ENCODE data around the gene MYL9.
A peak's percentile ranks its signal among the peaks of the same experiment; 100 is the strongest.

The MYL9 gene

DNA sequence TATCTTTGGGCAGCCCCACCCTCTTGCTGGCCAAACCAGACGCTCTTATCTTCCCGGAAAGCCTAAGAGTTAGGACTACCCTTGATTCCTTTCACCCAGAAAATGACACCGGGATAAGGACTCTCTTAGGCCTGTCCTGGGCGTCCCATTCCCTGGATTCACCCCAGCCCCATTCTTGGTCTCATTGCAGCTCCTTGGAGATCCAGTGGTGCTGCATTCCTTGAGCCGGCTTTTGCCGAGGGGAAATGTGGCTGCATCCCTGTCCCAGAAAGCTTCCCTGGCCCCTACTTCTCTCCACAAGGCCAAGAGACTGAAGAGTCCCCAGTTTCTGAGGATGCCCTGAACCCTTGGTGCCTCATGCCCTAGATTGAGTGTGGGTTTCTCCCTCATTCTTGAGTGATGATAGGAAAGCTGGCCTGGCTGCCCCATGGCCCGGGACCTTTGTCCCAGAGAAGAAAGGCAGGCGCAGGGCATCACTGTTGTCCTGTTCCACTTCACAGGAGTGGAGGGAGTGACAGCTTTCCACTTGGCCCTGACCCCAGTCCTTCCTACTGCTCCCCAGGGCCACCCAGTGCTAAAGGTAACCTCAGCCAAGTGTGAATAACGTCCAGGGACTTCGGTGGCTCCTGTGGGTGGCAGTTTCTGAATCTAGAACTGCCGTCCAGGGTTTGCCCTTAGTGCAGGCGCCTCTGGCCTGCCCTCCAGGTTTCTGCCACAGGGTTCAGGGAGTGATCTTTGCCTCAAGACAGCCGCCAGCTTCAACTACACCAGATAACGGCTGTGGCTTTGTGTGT is 42.7 kb upstream of the MYL9 start:
- DNase-seq (ENCODE audit: insufficient read length, low spot score), result no peak
- FAIRE-seq, result no peak
- TF ChIP-seq, protein P1, sequence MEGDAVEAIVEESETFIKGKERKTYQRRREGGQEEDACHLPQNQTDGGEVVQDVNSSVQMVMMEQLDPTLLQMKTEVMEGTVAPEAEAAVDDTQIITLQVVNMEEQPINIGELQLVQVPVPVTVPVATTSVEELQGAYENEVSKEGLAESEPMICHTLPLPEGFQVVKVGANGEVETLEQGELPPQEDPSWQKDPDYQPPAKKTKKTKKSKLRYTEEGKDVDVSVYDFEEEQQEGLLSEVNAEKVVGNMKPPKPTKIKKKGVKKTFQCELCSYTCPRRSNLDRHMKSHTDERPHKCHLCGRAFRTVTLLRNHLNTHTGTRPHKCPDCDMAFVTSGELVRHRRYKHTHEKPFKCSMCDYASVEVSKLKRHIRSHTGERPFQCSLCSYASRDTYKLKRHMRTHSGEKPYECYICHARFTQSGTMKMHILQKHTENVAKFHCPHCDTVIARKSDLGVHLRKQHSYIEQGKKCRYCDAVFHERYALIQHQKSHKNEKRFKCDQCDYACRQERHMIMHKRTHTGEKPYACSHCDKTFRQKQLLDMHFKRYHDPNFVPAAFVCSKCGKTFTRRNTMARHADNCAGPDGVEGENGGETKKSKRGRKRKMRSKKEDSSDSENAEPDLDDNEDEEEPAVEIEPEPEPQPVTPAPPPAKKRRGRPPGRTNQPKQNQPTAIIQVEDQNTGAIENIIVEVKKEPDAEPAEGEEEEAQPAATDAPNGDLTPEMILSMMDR (IDR thresholded peaks at IDR 0.05; ENCODE audit: insufficient read depth, missing control alignments), result no peak

- TF ChIP-seq, protein P1 (IDR thresholded peaks at IDR 0.05; ENCODE audit: insufficient read depth, missing control alignments), result no peak
- FAIRE-seq, result no peak
- no peak for DNase-seq (ENCODE audit: insufficient read length, low spot score)
These were observed 42.1 kb upstream of the MYL9 start for GRCh38 chr20:36499211-36499610.

DNA sequence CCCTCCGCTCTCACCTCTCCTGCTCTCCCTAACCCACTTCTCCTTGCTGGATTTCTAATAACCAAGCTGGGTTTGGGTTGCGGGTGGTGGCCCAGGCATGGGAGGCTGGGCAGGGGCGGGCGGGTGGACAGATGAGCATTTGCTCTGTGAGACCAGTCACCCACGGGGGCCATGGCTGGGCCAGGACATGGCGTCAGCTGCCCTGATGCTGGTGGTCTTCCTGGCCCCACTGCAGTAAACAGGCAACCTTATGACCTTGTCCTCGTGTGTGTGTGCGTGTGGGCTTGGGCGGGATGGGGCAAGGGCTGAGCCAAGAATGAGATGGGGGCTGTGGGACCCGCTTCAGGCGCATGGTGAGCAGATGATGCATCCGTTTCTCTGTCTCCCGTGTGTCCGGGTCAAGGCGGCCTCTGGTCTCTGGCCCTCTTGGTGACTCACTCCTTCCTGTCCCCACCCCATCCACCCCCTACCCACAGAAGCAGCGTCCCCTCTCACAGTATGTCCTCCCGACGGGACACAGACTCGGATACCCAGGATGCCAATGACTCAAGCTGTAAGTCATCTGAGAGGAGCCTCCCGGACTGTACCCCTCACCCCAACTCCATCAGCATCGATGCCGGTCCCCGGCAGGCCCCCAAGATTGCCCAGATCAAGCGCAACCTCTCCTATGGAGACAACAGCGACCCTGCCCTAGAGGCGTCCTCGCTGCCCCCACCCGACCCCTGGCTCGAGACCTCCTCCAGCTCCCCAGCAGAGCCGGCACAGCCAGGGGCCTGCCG is 41.4 kb upstream of the MYL9 start:
- TF ChIP-seq, protein P1 (IDR thresholded peaks at IDR 0.05; ENCODE audit: insufficient read depth, missing control alignments), result no peak
- DNase-seq (ENCODE audit: insufficient read length, low spot score) (no peak), FAIRE-seq (no peak)

DNA sequence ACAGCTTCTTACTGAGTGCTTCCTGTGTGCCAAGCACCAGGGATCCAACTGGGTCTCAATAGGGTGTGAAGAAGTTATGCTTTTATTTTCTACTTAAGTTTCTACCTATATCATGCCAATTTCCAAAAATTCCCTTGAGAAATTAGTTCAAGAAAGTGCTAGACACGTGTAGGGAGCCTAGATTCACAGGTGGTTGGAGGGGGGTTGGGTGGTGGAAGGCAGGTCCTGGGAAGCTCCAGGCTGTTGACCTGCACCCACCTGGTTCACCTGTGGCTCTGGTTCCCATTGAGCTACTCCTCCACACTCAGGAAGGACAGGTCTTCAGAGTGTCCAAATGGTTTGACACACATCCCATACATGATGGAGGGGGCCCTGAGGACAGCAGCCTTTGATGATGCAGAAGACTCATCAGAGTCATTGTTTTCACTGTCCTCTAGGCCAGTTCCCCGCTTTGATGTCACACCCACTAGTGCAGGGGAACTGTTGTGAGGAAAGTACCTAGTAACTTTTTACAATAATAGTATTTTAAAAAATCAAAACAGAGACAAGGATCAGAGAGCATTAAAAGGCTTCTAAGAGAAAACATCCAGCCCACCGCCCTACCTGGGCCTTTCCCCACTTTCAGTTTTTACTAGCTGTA is 39.8 kb upstream of the MYL9 start:
- TF ChIP-seq, protein P1 (IDR thresholded peaks at IDR 0.05; ENCODE audit: insufficient read depth, missing control alignments), result no peak
- no peak for DNase-seq (ENCODE audit: insufficient read length, low spot score)
- FAIRE-seq, result no peak

- TF ChIP-seq, protein P1 (IDR thresholded peaks at IDR 0.05; ENCODE audit: insufficient read depth, missing control alignments), result no peak
- FAIRE-seq, result no peak
- no peak for DNase-seq (ENCODE audit: insufficient read length, low spot score)
These were observed 37.0 kb upstream of the MYL9 start for GRCh38 chr20:36504295-36504694.

- TF ChIP-seq, protein P1 (IDR thresholded peaks at IDR 0.05; ENCODE audit: insufficient read depth, missing control alignments), result peak; percentile 40
- no peak for DNase-seq (ENCODE audit: insufficient read length, low spot score)
- no peak for FAIRE-seq
These were observed 35.1 kb upstream of the MYL9 start for GRCh38 chr20:36506253-36506652.

Measured in D721Med (cell line).